ENCODE data around the gene CAPN6.

DNA sequence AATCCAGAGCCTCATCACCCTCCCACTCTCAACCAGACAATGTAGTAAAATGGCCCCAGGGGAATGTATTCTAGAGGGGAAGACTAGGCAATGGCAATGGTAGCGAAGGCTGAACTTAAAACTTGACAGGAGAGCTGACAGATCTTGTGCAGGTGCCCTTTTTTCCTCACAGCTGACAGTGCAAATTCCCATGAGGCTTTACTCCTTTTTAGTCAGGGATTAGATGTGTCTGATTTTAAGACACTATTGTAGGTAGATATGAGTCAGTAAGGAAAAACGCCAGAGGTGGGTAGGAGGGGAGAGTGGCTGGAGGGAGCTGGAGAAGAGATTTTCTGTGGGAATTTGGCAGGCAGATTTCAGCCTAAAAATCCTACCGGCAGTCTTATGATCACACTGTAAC lies 10.7 kb downstream of the CAPN6 start:
- TF ChIP-seq POLR2A (IDR thresholded peaks at IDR 0.05), result no peak
- TF ChIP-seq, protein P1, sequence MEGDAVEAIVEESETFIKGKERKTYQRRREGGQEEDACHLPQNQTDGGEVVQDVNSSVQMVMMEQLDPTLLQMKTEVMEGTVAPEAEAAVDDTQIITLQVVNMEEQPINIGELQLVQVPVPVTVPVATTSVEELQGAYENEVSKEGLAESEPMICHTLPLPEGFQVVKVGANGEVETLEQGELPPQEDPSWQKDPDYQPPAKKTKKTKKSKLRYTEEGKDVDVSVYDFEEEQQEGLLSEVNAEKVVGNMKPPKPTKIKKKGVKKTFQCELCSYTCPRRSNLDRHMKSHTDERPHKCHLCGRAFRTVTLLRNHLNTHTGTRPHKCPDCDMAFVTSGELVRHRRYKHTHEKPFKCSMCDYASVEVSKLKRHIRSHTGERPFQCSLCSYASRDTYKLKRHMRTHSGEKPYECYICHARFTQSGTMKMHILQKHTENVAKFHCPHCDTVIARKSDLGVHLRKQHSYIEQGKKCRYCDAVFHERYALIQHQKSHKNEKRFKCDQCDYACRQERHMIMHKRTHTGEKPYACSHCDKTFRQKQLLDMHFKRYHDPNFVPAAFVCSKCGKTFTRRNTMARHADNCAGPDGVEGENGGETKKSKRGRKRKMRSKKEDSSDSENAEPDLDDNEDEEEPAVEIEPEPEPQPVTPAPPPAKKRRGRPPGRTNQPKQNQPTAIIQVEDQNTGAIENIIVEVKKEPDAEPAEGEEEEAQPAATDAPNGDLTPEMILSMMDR (IDR thresholded peaks at IDR 0.05), result no peak
- TF ChIP-seq POLR2AphosphoS5 (IDR thresholded peaks at IDR 0.05; ENCODE audit: insufficient read depth in 1 of 2, low read depth in 1 of 2), result no peak
